ENCODE data around the gene LCE6A.

GRCh38 chr1:152824964-152825363 lies 17.7 kb upstream of the LCE6A start:
- TF ChIP-seq CTCF (IDR thresholded peaks at IDR 0.05 in 2 of 3, conservative IDR thresholded peaks at IDR 0.05 in 1 of 3; ENCODE audit: insufficient read depth in 2 of 3, low read depth in 1 of 3, low read length in 3 of 3), result no peak
- no peak for TF ChIP-seq ZSCAN29 (IDR thresholded peaks at IDR 0.05)
- TF ChIP-seq RBM39 (optimal IDR thresholded peaks at IDR 0.05; ENCODE audit: low read depth, low read length), result no peak
- TF ChIP-seq ZC3H4 (CRISPR knock-in tag; IDR thresholded peaks at IDR 0.05; ENCODE audit: borderline replicate concordance), result no peak
- TF ChIP-seq MEF2A (IDR thresholded peaks at IDR 0.05; ENCODE audit: control insufficient read depth, low read depth, low read length), result no peak
- no peak for TF ChIP-seq RNF2 (IDR thresholded peaks at IDR 0.05)
- no peak for TF ChIP-seq JUND (IDR thresholded peaks at IDR 0.05; ENCODE audit: borderline replicate concordance, low read depth, low read length)
- no peak for TF ChIP-seq JUND (tag; IDR thresholded peaks at IDR 0.05; ENCODE audit: borderline replicate concordance, low read depth, low read length)
- TF ChIP-seq POLR2A (conservative IDR thresholded peaks at IDR 0.05), result no peak
- TF ChIP-seq SP1 (CRISPR knock-in tag; IDR thresholded peaks at IDR 0.05), result no peak
- no peak for TF ChIP-seq ZFP30 (CRISPR knock-in tag; IDR thresholded peaks at IDR 0.05; ENCODE audit: borderline replicate concordance)
